ENCODE measurements around the gene AP3B1. TPM values are rescaled to one million over a fixed set of nuclear protein-coding genes. Genes with fewer than 3 reads are reported as not detected.

Gene AP3B1
- total RNA-seq, 3 donors from 2014 or later: 38.5 to 55.6 (median 52.1) TPM

DNA sequence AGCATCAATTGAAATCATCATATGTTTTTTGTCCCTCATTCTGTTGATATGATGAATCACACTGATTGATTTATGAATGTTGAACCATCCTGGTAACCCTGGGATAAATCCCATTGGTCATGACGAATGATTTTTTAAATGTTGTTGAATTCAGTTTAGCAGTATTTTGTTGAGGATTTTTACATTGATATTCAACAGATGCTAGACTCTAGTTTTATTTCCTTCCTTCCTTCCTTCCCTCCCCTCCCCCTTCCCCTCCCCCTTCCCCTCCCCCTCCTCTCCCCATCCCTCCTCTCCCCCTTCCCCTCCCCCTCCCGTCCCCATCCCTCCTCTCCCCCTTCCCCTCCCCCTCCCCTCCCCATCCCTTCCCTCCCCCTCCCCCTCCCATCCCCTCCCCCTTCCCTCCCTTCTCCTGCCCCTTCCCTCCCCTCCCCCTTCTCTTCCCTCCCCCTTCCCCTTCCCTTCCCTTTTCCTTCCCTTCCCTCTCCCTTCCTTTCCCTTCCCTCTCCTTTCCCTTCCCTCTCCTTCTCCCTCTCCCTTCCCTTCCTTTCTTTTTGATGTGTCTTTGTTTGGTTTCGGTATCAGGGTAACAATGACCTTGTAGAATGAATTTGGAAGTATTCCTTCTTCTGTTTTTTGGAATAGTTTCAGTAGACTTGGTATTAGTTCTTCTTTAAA is 142.8 kb downstream of the AP3B1 start:
- TF ChIP-seq CTCF (IDR thresholded peaks at IDR 0.05): no peak
- ATAC-seq: no peak
- H3K36me3 ChIP-seq (ENCODE audit: low read depth): no peaks in the 10 kb centered on the region

DNA sequence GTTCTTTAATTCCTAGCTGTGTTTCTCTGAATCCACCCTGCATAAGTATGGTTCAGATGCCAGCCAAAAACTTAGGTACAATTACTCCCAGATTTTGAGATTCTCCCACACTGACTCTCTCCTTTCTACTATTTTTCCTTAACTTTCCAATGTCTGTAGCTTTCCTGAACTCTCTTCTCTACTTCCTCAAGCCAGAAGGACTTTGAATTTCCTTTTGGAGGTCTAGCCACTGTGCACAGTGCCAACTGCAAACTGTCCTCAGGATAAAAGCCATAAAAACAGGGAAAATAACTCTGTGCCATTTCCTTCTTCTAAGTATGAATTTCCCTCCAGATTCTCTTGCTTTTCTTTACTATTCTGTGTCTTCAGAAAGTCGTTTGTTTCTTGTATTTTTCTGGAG is 157.2 kb downstream of the AP3B1 start:
- DNase-seq (no peak), ATAC-seq (peak; percentile 80)
- Histone ChIP-seq H3K4me1 (ENCODE audit: low read depth) (no peaks in the 10 kb centered on the region), H3K4me3 (no peak overlapping the region), H3K9me3 (no peaks in the 10 kb centered on the region), H3K36me3 (ENCODE audit: low read depth) (no peaks in the 10 kb centered on the region)
- intact Hi-C loops (cut with DNase I, micrococcal nuclease): no loop called here
- TF ChIP-seq CTCF (IDR thresholded peaks at IDR 0.05): no peak

More for the DNA sequence above, 142.8 kb downstream of the AP3B1 start:
- no peak for DNase-seq
- Histone ChIP-seq H3K4me1 (ENCODE audit: low read depth) (no peaks in the 10 kb centered on the region), H3K4me3 (no peak overlapping the region), H3K9me3 (no peaks in the 10 kb centered on the region)
- intact Hi-C loops (cut with DNase I, micrococcal nuclease): no loop called here

DNA sequence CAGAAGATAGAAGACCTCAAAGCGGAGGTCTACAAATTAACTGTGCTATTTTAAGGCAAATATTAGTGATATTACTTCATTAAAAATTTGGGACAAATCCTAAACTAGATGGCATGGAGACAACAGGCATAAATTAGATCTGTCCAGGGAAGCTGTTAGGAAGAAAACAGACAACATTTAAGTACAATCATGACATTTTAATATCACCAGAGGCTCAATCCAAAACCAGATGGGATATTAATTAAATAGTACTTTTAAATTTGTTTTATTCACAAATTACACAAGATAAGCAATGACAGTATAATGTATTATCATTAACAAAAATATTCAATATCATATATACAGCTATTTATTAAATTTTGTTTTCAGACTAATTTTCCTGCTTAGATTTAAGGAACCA is 161.1 kb downstream of the AP3B1 start:
- intact Hi-C loops (cut with DNase I, micrococcal nuclease): no loop called here
- no peak for TF ChIP-seq CTCF (IDR thresholded peaks at IDR 0.05)

GRCh38 chr5:78132507-78132906 is 162.0 kb downstream of the AP3B1 start:
- Histone ChIP-seq H3K4me1 (ENCODE audit: low read depth) (no peaks in the 10 kb centered on the region), H3K9me3 (no peaks in the 10 kb centered on the region), H3K36me3 (ENCODE audit: low read depth) (no peaks in the 10 kb centered on the region), H3K4me3 (no peak overlapping the region)
- no peak for TF ChIP-seq CTCF (IDR thresholded peaks at IDR 0.05)
- no peak for ATAC-seq
- intact Hi-C loops (cut with DNase I, micrococcal nuclease): no loop called here
- no peak for DNase-seq

More for the DNA sequence above, 161.1 kb downstream of the AP3B1 start:
- Histone ChIP-seq H3K36me3 (ENCODE audit: low read depth) (no peaks in the 10 kb centered on the region), H3K9me3 (no peaks in the 10 kb centered on the region), H3K4me3 (no peak overlapping the region), H3K4me1 (ENCODE audit: low read depth) (no peaks in the 10 kb centered on the region)
- ATAC-seq (no peak), DNase-seq (no peak)

- H3K9me3 ChIP-seq: no peaks in the 10 kb centered on the region
- no peak for ATAC-seq
- H3K36me3 ChIP-seq (ENCODE audit: low read depth): no peaks in the 10 kb centered on the region
- DNase-seq: no peak
- no peak overlapping the region for H3K4me3 ChIP-seq
- intact Hi-C loops (cut with DNase I, micrococcal nuclease): no loop called here
- no peak for TF ChIP-seq CTCF (IDR thresholded peaks at IDR 0.05)
- H3K4me1 ChIP-seq (ENCODE audit: low read depth): no peaks in the 10 kb centered on the region
Observed at GRCh38 chr5:78129597-78129996, 164.9 kb downstream of the AP3B1 start.

DNA sequence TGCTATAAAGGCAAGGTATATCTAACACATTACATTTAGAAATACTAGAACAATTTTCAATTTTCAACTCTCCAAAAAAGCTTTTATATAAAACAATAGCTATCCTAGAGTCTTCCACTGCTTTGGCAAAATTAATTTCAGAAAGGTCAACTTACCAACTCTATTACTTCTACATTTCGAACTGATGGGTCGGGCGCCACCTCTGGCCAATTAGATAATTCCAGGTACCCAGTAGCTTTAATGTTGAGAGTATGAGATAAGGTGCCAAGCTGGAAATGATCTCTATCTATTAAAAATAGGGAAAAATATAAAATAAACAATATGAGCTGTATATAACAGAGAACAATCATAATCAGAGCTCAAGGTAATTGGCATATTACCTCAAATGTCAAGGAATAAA is 166.6 kb downstream of the AP3B1 start:
- no peaks in the 10 kb centered on the region for H3K36me3 ChIP-seq (ENCODE audit: low read depth)
- no peak for DNase-seq
- ATAC-seq: no peak
- no peak overlapping the region for H3K4me3 ChIP-seq
- TF ChIP-seq CTCF (IDR thresholded peaks at IDR 0.05): no peak
- H3K9me3 ChIP-seq: no peaks in the 10 kb centered on the region
- intact Hi-C loops (cut with DNase I, micrococcal nuclease): no loop called here
- H3K4me1 ChIP-seq (ENCODE audit: low read depth): no peaks in the 10 kb centered on the region
